NCI-H2227 (cell line): ENCODE results near the gene TENM4.

Experiments
- DNase-seq: peaks from one replicate; lab custom pipeline; 2025; ENCODE audit not compliant: unreplicated experiment; lab: John Stamatoyannopoulos, UW

The TENM4 gene

GRCh38 chr11:79035881-79036280, 404.9 kb downstream of the TENM4 start:
- DNase-seq: no peak

- DNase-seq: no peak
These were observed 407.0 kb downstream of the TENM4 start for GRCh38 chr11:79033833-79034232.

- DNase-seq: no peak
These were observed 410.4 kb downstream of the TENM4 start for GRCh38 chr11:79030448-79030847.

GRCh38 chr11:79028225-79028624, 412.6 kb downstream of the TENM4 start:
- no peak for DNase-seq

- DNase-seq: no peak
These were observed 413.9 kb downstream of the TENM4 start for GRCh38 chr11:79026803-79027445.

- no peak for DNase-seq
These were observed 415.2 kb downstream of the TENM4 start for GRCh38 chr11:79025622-79026021.

- no peak for DNase-seq
These were observed 415.7 kb downstream of the TENM4 start for GRCh38 chr11:79025097-79025496.

- no peak for DNase-seq
These were observed 418.6 kb downstream of the TENM4 start for GRCh38 chr11:79022265-79022664.

- DNase-seq: no peak
These were observed 419.2 kb downstream of the TENM4 start for GRCh38 chr11:79021601-79022000.

- no peak for DNase-seq
These were observed 420.9 kb downstream of the TENM4 start for GRCh38 chr11:79019975-79020374.

- DNase-seq: no peak
These were observed 421.6 kb downstream of the TENM4 start for GRCh38 chr11:79019277-79019676.

- no peak for DNase-seq
These were observed 422.4 kb downstream of the TENM4 start for GRCh38 chr11:79018371-79018849.

GRCh38 chr11:79017811-79018210, 423.0 kb downstream of the TENM4 start:
- no peak for DNase-seq

GRCh38 chr11:79013509-79013908, 427.3 kb downstream of the TENM4 start:
- no peak for DNase-seq

GRCh38 chr11:79011357-79011756, 429.5 kb downstream of the TENM4 start:
- no peak for DNase-seq

GRCh38 chr11:79007771-79008402, 432.9 kb downstream of the TENM4 start:
- no peak for DNase-seq

GRCh38 chr11:79006854-79007253, 434.0 kb downstream of the TENM4 start:
- no peak for DNase-seq

- DNase-seq: no peak
These were observed 444.8 kb downstream of the TENM4 start for GRCh38 chr11:78996007-78996406.

GRCh38 chr11:78995171-78995570, 445.7 kb downstream of the TENM4 start:
- DNase-seq: no peak

- no peak for DNase-seq
These were observed 446.9 kb downstream of the TENM4 start for GRCh38 chr11:78993802-78994430.

GRCh38 chr11:78991681-78992080, 449.1 kb downstream of the TENM4 start:
- DNase-seq: no peak

GRCh38 chr11:78990261-78990660, 450.6 kb downstream of the TENM4 start:
- no peak for DNase-seq
